Measurements from ENCODE around the gene MSI2. TPM values are rescaled to one million over a fixed set of nuclear protein-coding genes. Genes with fewer than 3 reads are reported as not detected.

MSI2 gene
- total RNA-seq, 4 donors from 2014 or later, result 9.9 to 18.5 (median 13.8) TPM

GRCh38 chr17:57721967-57722703 is 465.8 kb downstream of the MSI2 start:
- H3K4me3 ChIP-seq (ENCODE audit: low read depth, poor library complexity, severe bottlenecking), result no peak overlapping the region
- intact Hi-C loops (cut with DNase I; ENCODE audit: low total_unique reads), result no loop called here
- TF ChIP-seq POLR2A (IDR thresholded peaks at IDR 0.05), result no peak
- TF ChIP-seq CTCF (IDR thresholded peaks at IDR 0.05), result no peak
- WGBS, 2 donors, result 95 to 98% methylated on average over 3 of the region's 3 CpGs
- DNase-seq (ENCODE audit: low spot score in 2 of 2), result peak in 1 of 2 donors; percentile 25

GRCh38 chr17:57722704-57723043 is 466.4 kb downstream of the MSI2 start:
- H3K4me3 ChIP-seq (ENCODE audit: low read depth, poor library complexity, severe bottlenecking), result no peak overlapping the region
- TF ChIP-seq CTCF (IDR thresholded peaks at IDR 0.05) (no peak), POLR2A (IDR thresholded peaks at IDR 0.05) (no peak)
- DNase-seq (ENCODE audit: low spot score in 2 of 2), result peak in 1 of 2 donors; percentile 46
- intact Hi-C loops (cut with DNase I; ENCODE audit: low total_unique reads), result no loop called here
- WGBS, 2 donors, result 81 to 91% methylated on average over 7 of the region's 7 CpGs

GRCh38 chr17:57723427-57724025 is 467.2 kb downstream of the MSI2 start:
- 76 to 85% methylated on average over 12 of the region's 13 CpGs for WGBS, 2 donors
- H3K4me3 ChIP-seq (ENCODE audit: low read depth, poor library complexity, severe bottlenecking), result no peak overlapping the region
- DNase-seq (ENCODE audit: low spot score in 2 of 2), result peak in 1 of 2 donors; percentile 54
- intact Hi-C loops (cut with DNase I; ENCODE audit: low total_unique reads), result no loop called here
- TF ChIP-seq CTCF (IDR thresholded peaks at IDR 0.05) (no peak), POLR2A (IDR thresholded peaks at IDR 0.05) (no peak)

- intact Hi-C loops (cut with DNase I; ENCODE audit: low total_unique reads), result no loop called here
These were observed 467.9 kb downstream of the MSI2 start for GRCh38 chr17:57724026-57724728.

GRCh38 chr17:57724729-57725125 is 468.4 kb downstream of the MSI2 start:
- 90 to 93% methylated on average over 5 of the region's 5 CpGs for WGBS, 2 donors
- DNase-seq (ENCODE audit: low spot score in 2 of 2), result peak in 1 of 2 donors; percentile 48
- TF ChIP-seq CTCF (IDR thresholded peaks at IDR 0.05) (no peak), POLR2A (IDR thresholded peaks at IDR 0.05) (no peak)

More at GRCh38 chr17:57724026-57724728, 467.9 kb downstream of the MSI2 start:
- TF ChIP-seq POLR2A (IDR thresholded peaks at IDR 0.05) (no peak), CTCF (IDR thresholded peaks at IDR 0.05) (no peak)
- DNase-seq (ENCODE audit: low spot score in 2 of 2), result peak in 1 of 2 donors; percentile 77
- no peak overlapping the region for H3K4me3 ChIP-seq (ENCODE audit: low read depth, poor library complexity, severe bottlenecking)
- 66 to 81% methylated on average over 10 to 14 of the region's 14 CpGs for WGBS, 2 donors

More at GRCh38 chr17:57724729-57725125, 468.4 kb downstream of the MSI2 start:
- no peak overlapping the region for H3K4me3 ChIP-seq (ENCODE audit: low read depth, poor library complexity, severe bottlenecking)
- intact Hi-C loops (cut with DNase I; ENCODE audit: low total_unique reads), result no loop called here
